ENCODE results near the gene CLEC20A.

CLEC20A gene

DNA sequence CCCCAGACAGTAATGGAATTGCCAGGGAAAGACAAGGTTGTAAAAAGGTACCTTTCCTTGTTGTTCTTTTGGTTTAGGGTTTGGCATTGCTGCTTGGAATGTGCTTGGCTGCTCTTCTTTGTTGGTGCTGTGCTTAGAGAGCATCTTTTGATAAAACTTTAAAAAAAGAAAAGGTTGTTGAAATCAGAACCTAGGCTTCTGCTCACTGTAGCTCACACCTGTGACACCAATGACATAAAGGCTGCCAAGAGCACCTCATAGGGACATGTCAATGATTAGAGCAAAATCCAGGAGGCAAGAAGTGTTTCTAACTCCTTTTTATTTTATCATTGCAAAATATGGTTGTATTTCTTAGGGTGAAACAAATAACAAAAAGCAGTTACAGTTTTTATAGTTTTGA, 28.9 kb downstream of the CLEC20A start:
- DNase-seq = no peak

DNA sequence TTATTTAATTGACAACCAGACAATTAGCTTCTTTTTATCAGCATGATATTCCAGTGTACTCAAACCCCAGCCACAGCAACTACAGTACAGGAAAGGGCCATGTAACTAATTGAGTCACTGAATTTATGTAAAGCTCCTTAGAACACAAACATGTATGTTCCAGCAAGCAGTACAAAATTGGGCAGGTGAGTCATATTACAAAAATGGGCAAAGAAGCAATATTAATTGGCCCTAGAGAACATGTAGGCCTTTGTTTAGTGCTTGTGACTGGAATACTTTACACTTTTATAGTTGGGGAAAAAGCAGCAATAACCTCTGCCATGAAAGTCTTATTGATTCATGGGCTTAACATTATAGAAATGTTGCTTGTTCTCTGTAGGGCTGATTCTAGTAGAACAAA, 31.8 kb downstream of the CLEC20A start:
- DNase-seq = no peak

- DNase-seq = no peak
These were observed 32.2 kb downstream of the CLEC20A start for GRCh38 chr1:178464566-178464965.

GRCh38 chr1:178464141-178464540, 32.6 kb downstream of the CLEC20A start:
- DNase-seq = no peak

DNA sequence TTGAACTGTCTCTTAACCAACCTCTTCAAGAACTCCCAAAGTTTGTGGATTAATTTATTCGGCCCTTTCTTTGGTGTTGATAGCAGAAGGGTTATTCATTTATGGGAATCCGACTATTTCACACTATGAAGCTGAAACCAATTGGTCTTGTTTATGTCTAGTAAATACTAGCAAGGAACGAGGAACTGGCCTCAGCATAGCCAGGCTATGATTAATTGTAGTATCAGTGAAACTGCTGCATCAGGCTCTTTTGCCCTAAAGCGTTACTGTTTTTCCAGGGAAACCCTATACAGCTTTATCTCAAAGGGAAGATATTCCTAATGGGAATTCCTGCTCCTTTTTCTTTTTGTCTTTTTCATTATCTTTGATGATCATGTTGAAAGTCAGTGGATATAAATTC, 35.1 kb downstream of the CLEC20A start:
- no peak for DNase-seq

- no peak for DNase-seq
These were observed 35.7 kb downstream of the CLEC20A start for GRCh38 chr1:178461104-178461503.

DNA sequence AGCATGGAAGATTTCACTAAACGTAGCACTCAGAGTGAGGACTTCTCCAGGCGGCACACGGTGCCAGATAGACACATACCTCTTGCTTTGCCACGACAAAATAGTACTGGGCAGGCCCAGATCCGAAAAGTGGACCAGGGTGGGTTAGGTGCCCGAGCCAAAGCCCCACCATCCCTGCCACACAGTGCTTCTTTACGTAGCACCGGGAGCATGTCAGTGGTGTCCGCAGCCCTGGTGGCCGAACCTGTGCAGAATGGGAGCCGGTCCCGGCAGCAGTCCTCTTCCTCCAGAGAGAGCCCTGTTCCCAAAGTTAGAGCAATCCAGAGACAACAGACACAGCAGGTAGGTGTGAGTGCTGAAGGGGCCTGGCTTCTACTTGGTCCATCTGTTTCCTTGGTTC, 38.6 kb downstream of the CLEC20A start:
- no peak for DNase-seq

DNA sequence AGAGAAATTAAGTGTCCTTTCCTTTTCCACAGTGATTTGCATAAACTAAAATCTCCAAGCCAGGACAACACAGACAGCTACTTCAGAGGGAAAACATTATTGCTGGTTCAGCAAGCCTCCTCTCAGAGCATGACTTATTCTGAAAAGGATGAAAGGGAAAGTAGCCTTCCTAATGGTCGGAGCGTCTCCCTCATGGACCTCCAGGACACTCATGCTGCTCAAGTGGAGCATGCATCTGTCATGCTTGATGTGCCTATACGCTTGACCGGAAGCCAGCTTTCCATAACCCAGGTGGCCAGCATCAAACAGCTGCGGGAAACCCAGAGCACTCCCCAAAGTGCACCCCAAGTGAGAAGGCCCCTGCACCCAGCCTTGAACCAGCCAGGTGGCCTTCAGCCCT, 39.1 kb downstream of the CLEC20A start:
- DNase-seq = no peak

DNA sequence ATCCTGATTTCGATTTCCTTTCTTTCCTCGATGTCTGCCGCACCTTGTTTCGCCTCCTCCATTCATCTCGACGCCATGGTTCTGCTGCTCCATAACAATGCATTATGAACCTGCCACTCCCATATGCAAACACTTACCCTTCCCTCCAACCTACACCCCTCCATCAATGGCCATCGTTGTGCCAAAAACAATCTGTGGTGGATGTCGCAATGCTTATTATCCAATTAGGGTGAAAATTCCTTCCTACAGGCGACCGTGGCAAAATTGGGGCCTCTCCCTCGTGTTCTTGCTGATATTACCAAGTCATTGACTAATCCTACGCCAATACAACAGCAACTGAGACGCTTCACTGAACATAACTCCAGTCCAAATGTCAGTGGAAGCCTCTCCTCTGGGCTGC, 40.3 kb downstream of the CLEC20A start:
- DNase-seq = no peak

DNA sequence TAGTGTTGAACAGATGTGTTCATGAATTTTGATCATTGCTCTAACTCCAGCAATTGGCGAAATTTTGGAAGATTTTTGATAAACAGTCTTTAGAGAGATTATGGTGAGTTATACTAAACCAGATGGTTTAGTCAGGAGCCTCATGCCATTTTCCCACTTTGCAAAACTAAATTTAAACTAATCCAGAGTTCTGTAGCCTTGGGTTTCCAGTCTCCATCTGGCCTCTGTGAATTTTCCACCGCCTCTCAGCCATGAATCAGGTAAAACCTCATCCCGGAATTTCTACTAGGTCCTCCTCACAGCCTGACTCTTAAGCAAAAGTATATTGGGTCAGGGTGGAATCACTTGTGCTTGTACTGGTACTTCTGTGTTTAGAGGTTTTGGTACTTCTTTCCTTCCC, 44.8 kb downstream of the CLEC20A start:
- no peak for DNase-seq

DNA sequence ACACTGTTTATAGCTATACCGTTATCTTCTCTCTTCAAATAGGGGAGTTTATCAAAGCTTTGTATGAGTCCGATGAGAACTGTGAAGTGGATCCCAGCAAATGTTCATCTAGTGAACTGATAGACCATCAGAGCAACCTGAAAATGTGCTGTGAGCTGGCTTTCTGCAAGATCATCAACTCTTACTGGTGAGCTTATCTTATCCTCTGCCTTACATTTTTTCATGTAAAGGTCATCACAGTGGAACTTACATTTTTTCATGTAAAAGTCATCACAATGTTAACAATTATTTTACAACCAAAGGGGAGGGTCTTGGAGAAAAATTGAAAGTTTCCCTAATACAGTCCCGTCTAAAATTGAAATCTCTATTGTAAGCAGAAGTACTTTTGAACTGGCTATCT, 45.2 kb downstream of the CLEC20A start:
- no peak for DNase-seq

- DNase-seq = no peak
These were observed 45.9 kb downstream of the CLEC20A start for GRCh38 chr1:178450871-178451270.

DNA sequence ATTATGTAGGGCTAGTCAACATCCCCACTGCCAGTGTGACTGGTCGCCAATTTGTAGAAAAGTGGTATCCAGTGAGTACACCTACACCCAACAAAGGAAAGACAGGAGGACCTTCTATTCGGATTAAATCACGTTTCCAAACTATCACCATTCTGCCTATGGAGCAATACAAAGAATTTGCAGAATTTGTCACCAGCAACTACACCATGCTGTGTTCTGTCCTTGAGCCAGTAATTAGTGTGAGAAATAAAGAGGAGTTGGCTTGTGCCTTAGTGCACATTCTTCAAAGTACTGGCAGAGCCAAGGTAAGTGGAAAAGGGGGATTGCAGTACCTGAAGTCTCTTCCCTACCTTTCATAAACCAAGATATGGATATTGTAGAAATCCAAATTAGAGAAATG, 53.8 kb downstream of the CLEC20A start:
- DNase-seq = no peak

GRCh38 chr1:178438432-178438831, 58.3 kb downstream of the CLEC20A start:
- no peak for DNase-seq

- no peak for DNase-seq
These were observed 59.9 kb downstream of the CLEC20A start for GRCh38 chr1:178436899-178437298.

GRCh38 chr1:178434899-178435435, 61.8 kb downstream of the CLEC20A start:
- no peak for DNase-seq

DNA sequence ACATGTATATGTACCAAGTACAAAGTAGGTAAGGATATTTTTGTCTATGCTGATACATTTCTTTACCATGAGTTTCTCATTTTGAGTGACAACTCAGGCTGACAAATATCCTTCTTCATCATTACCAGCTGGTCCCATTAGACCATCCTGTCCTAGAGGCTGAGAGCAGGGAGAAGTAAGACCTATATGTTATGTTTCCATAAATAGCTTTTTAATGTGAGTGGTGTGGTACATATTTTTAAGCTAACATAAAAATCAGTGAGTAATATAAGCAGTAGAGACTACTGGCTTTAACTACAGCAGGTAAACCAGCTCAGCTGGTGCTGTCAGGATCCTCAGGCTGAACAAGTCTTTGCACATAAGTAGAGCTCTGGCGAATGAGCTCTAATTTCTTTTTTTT, 62.4 kb downstream of the CLEC20A start:
- DNase-seq = no peak
